HepG2 (cell line): ENCODE measurements around the gene CEP57L1. TPM values are rescaled to one million over a fixed set of nuclear protein-coding genes. Genes with fewer than 3 reads are reported as not detected.

Source experiments
- AGO2 ChIP-seq: fragments of 200-400 bp; formaldehyde crosslinking; optimal IDR thresholded peaks from 2 replicates; pipeline ENCODE3; 2017; ENCODE audit warnings: mild to moderate bottlenecking, low read depth, low read length, moderate library complexity
- ARID2 ChIP-seq: sonication (generic); formaldehyde crosslinking; IDR thresholded peaks from 2 replicates; pipeline ENCODE4 v1.8.1; 2022; ENCODE audit warnings: mild to moderate bottlenecking, missing genetic modification reagents, borderline replicate concordance
- BRD4 ChIP-seq: sonication (generic); formaldehyde crosslinking; IDR thresholded peaks from 2 replicates; pipeline ENCODE4 v1.4.0; 2020; ENCODE audit warnings: missing genetic modification reagents
- ELF4 ChIP-seq: sonication (generic); formaldehyde crosslinking; IDR thresholded peaks from 2 replicates; pipeline ENCODE4 v1.5.0; 2020; ENCODE audit warnings: missing genetic modification reagents, mild to moderate bottlenecking, moderate library complexity, borderline replicate concordance
- HDAC2 ChIP-seq: sonication (generic); formaldehyde crosslinking; IDR thresholded peaks from 2 replicates; pipeline ENCODE4 v1.4.0; 2020; ENCODE audit warnings: missing genetic modification reagents
- IRX3 ChIP-seq: sonication (generic); formaldehyde crosslinking; IDR thresholded peaks from 2 replicates; pipeline ENCODE4 v1.8.1; 2023; ENCODE audit warnings: mild to moderate bottlenecking, low read depth, missing genetic modification reagents, borderline replicate concordance
- KAT8 ChIP-seq: IDR thresholded peaks from 2 replicates; pipeline ENCODE4 v1.6.1; 2016; ENCODE audit warnings: missing genetic modification reagents, missing compliant biosample characterization
- NFATC3 ChIP-seq: sonication (generic); formaldehyde crosslinking; IDR thresholded peaks from 2 replicates; pipeline ENCODE4 v1.5.1; 2020; ENCODE audit warnings: mild to moderate bottlenecking, missing genetic modification reagents
- NFE2 ChIP-seq: sonication (generic); formaldehyde crosslinking; IDR thresholded peaks from 2 replicates; pipeline ENCODE4 v1.4.0; 2020; ENCODE audit warnings: missing genetic modification reagents
- PAF1 ChIP-seq: IDR thresholded peaks from 2 replicates; pipeline ENCODE4 v1.6.1; 2016; ENCODE audit warnings: missing genetic modification reagents, missing compliant biosample characterization
- PHF5A ChIP-seq: IDR thresholded peaks from one replicate; pipeline ENCODE4 v1.6.1; 2018; ENCODE audit warnings: low read depth, missing genetic modification reagents; ENCODE audit not compliant: unreplicated experiment
- PRPF4 ChIP-seq: fragments of 200-400 bp; formaldehyde crosslinking; IDR thresholded peaks from 2 replicates; pipeline ENCODE4 v1.6.1; 2016; ENCODE audit warnings: low read length, low read depth; ENCODE audit not compliant: poor library complexity, severe bottlenecking
- U2AF2 ChIP-seq: fragments of 200-400 bp; formaldehyde crosslinking; IDR thresholded peaks from 2 replicates; pipeline ENCODE4 v1.6.1; 2017; ENCODE audit warnings: low read depth, mild to moderate bottlenecking, low read length
- ZNF460 ChIP-seq: sonication (generic); formaldehyde crosslinking; IDR thresholded peaks from 2 replicates; pipeline ENCODE4 v1.5.1; 2020; ENCODE audit warnings: missing genetic modification reagents, mild to moderate bottlenecking, borderline replicate concordance
- ZNF563 ChIP-seq: sonication (generic); formaldehyde crosslinking; IDR thresholded peaks from 2 replicates; pipeline ENCODE4 v1.8.0; 2022; ENCODE audit warnings: mild to moderate bottlenecking, moderate library complexity, missing genetic modification reagents
- ZNF781 ChIP-seq: sonication (generic); formaldehyde crosslinking; IDR thresholded peaks from 2 replicates; pipeline ENCODE4 v1.5.1; 2020; ENCODE audit warnings: borderline replicate concordance, mild to moderate bottlenecking, missing genetic modification reagents; ENCODE audit errors: not compliant biosample characterization
- ZSCAN12 ChIP-seq: sonication (generic); formaldehyde crosslinking; IDR thresholded peaks from 2 replicates; pipeline ENCODE4 v1.9.0; 2021; ENCODE audit warnings: mild to moderate bottlenecking, missing genetic modification reagents
- polyA plus RNA-seq, 8 experiments: library from polyadenylated mRNA; depleted of rRNA in 3 of 8; stranded (reverse) in 7 of 8; unstranded in 1 of 8; fragments of >200 nt; fragmentation: Illumina TruSeq in 4 of 8; extraction: Trizol in 4 of 8; gene quantifications; 2 replicates each; pipeline versions ENCODE4 v1.2.1 to v1.2.3, GENCODE V29; 2011 to 2016; ENCODE audit warnings: low read depth in 4 of 8, missing spikeins in 1 of 8, mixed read lengths in 1 of 8; ENCODE audit not compliant: insufficient read depth in 1 of 8
- total RNA-seq, 5 experiments: library from RNA; depleted of rRNA; stranded (reverse); fragments of >200 nt; fragmentation: Illumina TruSeq; extraction: Trizol; gene quantifications; 2 replicates each; pipeline ENCODE4 v1.2.3, GENCODE V29; 2016; ENCODE audit warnings: low read depth in 1 of 5
- TF ChIP-seq, protein P1 (sequence below): sonication (generic); formaldehyde crosslinking; IDR thresholded peaks from 2 replicates; pipeline ENCODE4 v1.5.1; 2020; ENCODE audit warnings: missing genetic modification reagents, mild to moderate bottlenecking, borderline replicate concordance
- TF ChIP-seq, protein P2 (sequence below): sonication (generic); formaldehyde crosslinking; IDR thresholded peaks from 2 replicates; pipeline ENCODE4 v1.5.0; 2020; ENCODE audit warnings: mild to moderate bottlenecking, missing genetic modification reagents, borderline replicate concordance
- TF ChIP-seq, protein P3 (sequence below): sonication (generic); formaldehyde crosslinking; IDR thresholded peaks from 2 replicates; pipeline ENCODE4 v1.8.0; 2022; ENCODE audit warnings: mild to moderate bottlenecking, missing genetic modification reagents, moderate library complexity
- TF ChIP-seq, protein P4 (sequence below): IDR thresholded peaks from 2 replicates; pipeline ENCODE4 v1.6.1; 2016; ENCODE audit warnings: mild to moderate bottlenecking, missing biosample characterization, missing genetic modification reagents
- TF ChIP-seq, protein P5 (sequence below): sonication (generic); formaldehyde crosslinking; IDR thresholded peaks from 2 replicates; pipeline ENCODE4 v1.4.0; 2020; ENCODE audit warnings: mild to moderate bottlenecking, missing genetic modification reagents

Gene CEP57L1
- total and polyA plus RNA-seq, 2 of the 13 experiments (the other 11 are each of a cell fraction or from before 2014, with no cell fraction given) = 7.7 to 15.5 TPM

DNA sequence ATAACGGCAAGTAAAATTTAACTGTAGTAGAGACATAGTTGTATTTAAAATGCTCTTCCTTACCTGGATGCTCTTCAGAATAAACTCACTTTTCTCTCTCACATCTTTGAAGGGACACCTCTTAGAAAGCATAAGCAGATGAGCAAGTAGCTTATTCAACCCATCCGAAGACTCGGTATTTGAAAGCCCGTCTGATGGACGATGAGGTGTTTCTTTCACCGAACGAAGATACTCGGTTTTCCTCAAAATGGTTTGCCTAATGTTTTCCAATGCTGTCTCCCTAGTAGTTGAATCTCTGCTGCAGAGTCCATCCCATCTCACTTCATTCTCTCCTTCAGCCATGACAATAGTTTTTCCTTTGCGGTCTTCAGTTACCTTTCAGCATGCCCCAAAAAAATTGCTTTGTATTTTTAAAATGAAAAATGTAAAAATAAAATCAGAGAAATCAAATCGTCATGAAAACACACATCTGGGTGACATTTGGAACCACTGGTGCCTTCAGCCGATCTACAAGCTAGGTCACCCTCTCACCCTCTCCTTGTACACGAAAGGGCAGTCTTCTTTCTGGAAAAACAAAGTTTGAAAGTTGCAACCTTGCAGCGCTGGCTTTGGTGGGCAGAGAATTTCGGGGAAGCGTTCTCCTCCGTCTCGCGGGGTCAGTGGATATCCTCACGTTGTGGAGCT, 1.4 kb upstream of the CEP57L1 start (continued):
- TF ChIP-seq, protein P1, sequence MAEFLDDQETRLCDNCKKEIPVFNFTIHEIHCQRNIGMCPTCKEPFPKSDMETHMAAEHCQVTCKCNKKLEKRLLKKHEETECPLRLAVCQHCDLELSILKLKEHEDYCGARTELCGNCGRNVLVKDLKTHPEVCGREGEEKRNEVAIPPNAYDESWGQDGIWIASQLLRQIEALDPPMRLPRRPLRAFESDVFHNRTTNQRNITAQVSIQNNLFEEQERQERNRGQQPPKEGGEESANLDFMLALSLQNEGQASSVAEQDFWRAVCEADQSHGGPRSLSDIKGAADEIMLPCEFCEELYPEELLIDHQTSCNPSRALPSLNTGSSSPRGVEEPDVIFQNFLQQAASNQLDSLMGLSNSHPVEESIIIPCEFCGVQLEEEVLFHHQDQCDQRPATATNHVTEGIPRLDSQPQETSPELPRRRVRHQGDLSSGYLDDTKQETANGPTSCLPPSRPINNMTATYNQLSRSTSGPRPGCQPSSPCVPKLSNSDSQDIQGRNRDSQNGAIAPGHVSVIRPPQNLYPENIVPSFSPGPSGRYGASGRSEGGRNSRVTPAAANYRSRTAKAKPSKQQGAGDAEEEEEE (CRISPR knock-in tag) = no peak
- TF ChIP-seq PAF1 (CRISPR knock-in tag) (no peak), ZNF563 (CRISPR knock-in tag) (no peak), ZSCAN12 (CRISPR knock-in tag) (no peak), KAT8 (CRISPR knock-in tag) (no peak), ZNF460 (CRISPR knock-in tag) (no peak; the same call in 1 of the 2 replicates), IRX3 (CRISPR knock-in tag) (no peak), U2AF2 (no peak), BRD4 (CRISPR knock-in tag) (no peak), PRPF4 (no peak), ELF4 (CRISPR knock-in tag) (no peak), AGO2 (no peak), NFATC3 (CRISPR knock-in tag) (no peak), ZNF781 (peak; percentile 9), NFE2 (CRISPR knock-in tag) (no peak), HDAC2 (CRISPR knock-in tag) (peak; percentile 15; the same call in 1 of the 2 replicates), ARID2 (CRISPR knock-in tag) (0 out of 2 replicates have a peak, but pooled peaks have one; percentile 10), PHF5A (CRISPR knock-in tag) (no peak)
- TF ChIP-seq, protein P2, sequence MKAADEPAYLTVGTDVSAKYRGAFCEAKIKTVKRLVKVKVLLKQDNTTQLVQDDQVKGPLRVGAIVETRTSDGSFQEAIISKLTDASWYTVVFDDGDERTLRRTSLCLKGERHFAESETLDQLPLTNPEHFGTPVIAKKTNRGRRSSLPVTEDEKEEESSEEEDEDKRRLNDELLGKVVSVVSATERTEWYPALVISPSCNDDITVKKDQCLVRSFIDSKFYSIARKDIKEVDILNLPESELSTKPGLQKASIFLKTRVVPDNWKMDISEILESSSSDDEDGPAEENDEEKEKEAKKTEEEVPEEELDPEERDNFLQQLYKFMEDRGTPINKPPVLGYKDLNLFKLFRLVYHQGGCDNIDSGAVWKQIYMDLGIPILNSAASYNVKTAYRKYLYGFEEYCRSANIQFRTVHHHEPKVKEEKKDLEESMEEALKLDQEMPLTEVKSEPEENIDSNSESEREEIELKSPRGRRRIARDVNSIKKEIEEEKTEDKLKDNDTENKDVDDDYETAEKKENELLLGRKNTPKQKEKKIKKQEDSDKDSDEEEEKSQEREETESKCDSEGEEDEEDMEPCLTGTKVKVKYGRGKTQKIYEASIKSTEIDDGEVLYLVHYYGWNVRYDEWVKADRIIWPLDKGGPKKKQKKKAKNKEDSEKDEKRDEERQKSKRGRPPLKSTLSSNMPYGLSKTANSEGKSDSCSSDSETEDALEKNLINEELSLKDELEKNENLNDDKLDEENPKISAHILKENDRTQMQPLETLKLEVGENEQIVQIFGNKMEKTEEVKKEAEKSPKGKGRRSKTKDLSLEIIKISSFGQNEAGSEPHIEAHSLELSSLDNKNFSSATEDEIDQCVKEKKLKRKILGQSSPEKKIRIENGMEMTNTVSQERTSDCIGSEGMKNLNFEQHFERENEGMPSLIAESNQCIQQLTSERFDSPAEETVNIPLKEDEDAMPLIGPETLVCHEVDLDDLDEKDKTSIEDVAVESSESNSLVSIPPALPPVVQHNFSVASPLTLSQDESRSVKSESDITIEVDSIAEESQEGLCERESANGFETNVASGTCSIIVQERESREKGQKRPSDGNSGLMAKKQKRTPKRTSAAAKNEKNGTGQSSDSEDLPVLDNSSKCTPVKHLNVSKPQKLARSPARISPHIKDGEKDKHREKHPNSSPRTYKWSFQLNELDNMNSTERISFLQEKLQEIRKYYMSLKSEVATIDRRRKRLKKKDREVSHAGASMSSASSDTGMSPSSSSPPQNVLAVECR = 0 out of 2 replicates have a peak, but pooled peaks have one; percentile 10
- TF ChIP-seq, protein P3, sequence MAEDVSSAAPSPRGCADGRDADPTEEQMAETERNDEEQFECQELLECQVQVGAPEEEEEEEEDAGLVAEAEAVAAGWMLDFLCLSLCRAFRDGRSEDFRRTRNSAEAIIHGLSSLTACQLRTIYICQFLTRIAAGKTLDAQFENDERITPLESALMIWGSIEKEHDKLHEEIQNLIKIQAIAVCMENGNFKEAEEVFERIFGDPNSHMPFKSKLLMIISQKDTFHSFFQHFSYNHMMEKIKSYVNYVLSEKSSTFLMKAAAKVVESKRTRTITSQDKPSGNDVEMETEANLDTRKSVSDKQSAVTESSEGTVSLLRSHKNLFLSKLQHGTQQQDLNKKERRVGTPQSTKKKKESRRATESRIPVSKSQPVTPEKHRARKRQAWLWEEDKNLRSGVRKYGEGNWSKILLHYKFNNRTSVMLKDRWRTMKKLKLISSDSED (CRISPR knock-in tag) = no peak
- TF ChIP-seq, protein P4, sequence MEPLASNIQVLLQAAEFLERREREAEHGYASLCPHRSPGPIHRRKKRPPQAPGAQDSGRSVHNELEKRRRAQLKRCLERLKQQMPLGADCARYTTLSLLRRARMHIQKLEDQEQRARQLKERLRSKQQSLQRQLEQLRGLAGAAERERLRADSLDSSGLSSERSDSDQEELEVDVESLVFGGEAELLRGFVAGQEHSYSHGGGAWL (CRISPR knock-in tag) = no peak
- TF ChIP-seq, protein P5, sequence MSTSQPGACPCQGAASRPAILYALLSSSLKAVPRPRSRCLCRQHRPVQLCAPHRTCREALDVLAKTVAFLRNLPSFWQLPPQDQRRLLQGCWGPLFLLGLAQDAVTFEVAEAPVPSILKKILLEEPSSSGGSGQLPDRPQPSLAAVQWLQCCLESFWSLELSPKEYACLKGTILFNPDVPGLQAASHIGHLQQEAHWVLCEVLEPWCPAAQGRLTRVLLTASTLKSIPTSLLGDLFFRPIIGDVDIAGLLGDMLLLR (CRISPR knock-in tag) = no peak
